HG03159 (cell line): ENCODE data around the gene KIF14.
"Not testable (repeated sequence)": the region's sequence is repeated elsewhere in the genome, so short reads cannot be mapped to it uniquely, and the experiment has no call there.

ENCODE experiments used
- ATAC-seq: cut with Tn5 transposase; IDR thresholded peaks from one replicate; pipeline ENCODE4 v1.9.1; 2021; ENCODE audit warnings: mild to moderate bottlenecking, moderate library complexity; ENCODE audit not compliant: unreplicated experiment

Gene KIF14

GRCh38 chr1:200550367-200550766 lies 70.2 kb downstream of the KIF14 start:
- no peak for ATAC-seq

GRCh38 chr1:200547386-200547785 lies 73.2 kb downstream of the KIF14 start:
- ATAC-seq: no peak

GRCh38 chr1:200546577-200546976 lies 74.0 kb downstream of the KIF14 start:
- no peak for ATAC-seq

GRCh38 chr1:200542162-200542561 lies 78.4 kb downstream of the KIF14 start:
- no peak for ATAC-seq

- no peak for ATAC-seq
Observed at GRCh38 chr1:200540281-200540680, 80.3 kb downstream of the KIF14 start.

- no peak for ATAC-seq
Observed at GRCh38 chr1:200538179-200538578, 82.4 kb downstream of the KIF14 start.

- ATAC-seq: no peak
Observed at GRCh38 chr1:200535605-200536004, 84.9 kb downstream of the KIF14 start.

GRCh38 chr1:200530623-200531261 lies 89.8 kb downstream of the KIF14 start:
- no peak for ATAC-seq

GRCh38 chr1:200528858-200529606 lies 91.5 kb downstream of the KIF14 start:
- ATAC-seq: no peak

GRCh38 chr1:200527670-200528069 lies 92.9 kb downstream of the KIF14 start:
- ATAC-seq: no peak

GRCh38 chr1:200526709-200527612 lies 93.6 kb downstream of the KIF14 start:
- ATAC-seq: no peak

- ATAC-seq: no peak
Observed at GRCh38 chr1:200525090-200525987, 95.2 kb downstream of the KIF14 start.

GRCh38 chr1:200524551-200524950 lies 96.0 kb downstream of the KIF14 start:
- not testable (repeated sequence) for ATAC-seq

GRCh38 chr1:200524092-200524491 lies 96.5 kb downstream of the KIF14 start:
- no peak for ATAC-seq

- no peak for ATAC-seq
Observed at GRCh38 chr1:200520735-200521134, 99.8 kb downstream of the KIF14 start.

GRCh38 chr1:200518524-200518923 lies 102.0 kb downstream of the KIF14 start:
- ATAC-seq: no peak

- ATAC-seq: no peak
Observed at GRCh38 chr1:200512191-200512590, 108.4 kb downstream of the KIF14 start.

GRCh38 chr1:200510228-200510623 lies 110.3 kb downstream of the KIF14 start:
- peak; percentile 90 for ATAC-seq

GRCh38 chr1:200506471-200506870 lies 114.1 kb downstream of the KIF14 start:
- ATAC-seq: no peak

- no peak for ATAC-seq
Observed at GRCh38 chr1:200505257-200505656, 115.3 kb downstream of the KIF14 start.
